ENCODE measurements around the gene MYT1. TPM values are rescaled to one million over a fixed set of nuclear protein-coding genes. Genes with fewer than 3 reads are reported as not detected.

MYT1 gene
- total and polyA plus RNA-seq, 9 donors = 0.04 to 0.30 (median 0.09) TPM

DNA sequence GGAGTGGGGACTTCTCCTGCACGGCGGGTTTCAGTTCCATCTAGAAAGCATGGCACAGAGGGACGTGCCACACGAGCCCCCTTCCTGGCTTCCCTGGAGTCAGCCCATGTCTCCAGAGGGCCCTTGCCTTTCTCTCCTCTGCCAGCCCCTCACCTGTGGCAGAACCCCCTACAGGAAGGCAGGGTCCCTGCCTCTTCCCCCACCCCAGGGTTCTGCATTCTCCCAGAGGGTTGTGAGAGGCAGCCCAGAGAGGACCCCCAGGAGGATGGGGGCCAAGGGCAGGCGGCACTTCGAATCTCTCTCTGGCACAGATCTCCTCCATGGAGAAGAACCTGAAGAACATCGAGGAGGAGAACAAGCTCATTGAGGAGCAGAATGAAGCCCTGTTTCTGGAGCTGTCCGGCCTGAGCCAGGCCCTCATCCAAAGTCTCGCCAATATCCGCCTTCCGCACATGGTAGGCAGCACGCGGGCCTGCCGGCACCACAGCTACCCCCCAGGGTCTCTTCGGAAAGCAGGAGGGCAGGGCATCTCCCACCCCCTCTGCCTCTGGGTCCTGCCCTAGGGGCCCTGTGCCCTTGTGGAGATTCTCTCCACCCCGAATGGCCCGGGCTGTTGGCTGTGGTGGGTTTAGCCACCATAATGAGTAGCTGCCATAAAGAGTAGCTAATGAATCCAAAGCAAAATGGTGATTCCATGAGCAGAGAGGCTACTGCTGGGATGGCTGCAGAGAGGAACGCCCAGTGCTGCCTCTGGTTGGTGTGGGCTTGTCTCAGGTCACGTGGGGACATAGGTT, 75.4 kb downstream of the MYT1 start:
- no peaks in the 10 kb centered on the region for H3K9me3 ChIP-seq (replicated peaks; ENCODE audit: control insufficient read depth, low read depth, low read length)
- DNase-seq = no peak
- H3K4me3 ChIP-seq (ENCODE audit: low read length) = no peak overlapping the region
- no peak overlapping the region for H3K27ac ChIP-seq (ENCODE audit: low read length)
- 82% methylated on average over 11 of the region's 19 CpGs for WGBS (ENCODE audit: insufficient coverage)
- no peaks in the 10 kb centered on the region for H3K36me3 ChIP-seq (ENCODE audit: control insufficient read depth, insufficient read depth, low read length)
- peaks cover 8% of the 10 kb centered on the region for H3K4me1 ChIP-seq (ENCODE audit: control insufficient read depth, insufficient read depth, low read length)
- no peaks in the 10 kb centered on the region for H3K27me3 ChIP-seq (ENCODE audit: control insufficient read depth, insufficient read depth, low read length)

DNA sequence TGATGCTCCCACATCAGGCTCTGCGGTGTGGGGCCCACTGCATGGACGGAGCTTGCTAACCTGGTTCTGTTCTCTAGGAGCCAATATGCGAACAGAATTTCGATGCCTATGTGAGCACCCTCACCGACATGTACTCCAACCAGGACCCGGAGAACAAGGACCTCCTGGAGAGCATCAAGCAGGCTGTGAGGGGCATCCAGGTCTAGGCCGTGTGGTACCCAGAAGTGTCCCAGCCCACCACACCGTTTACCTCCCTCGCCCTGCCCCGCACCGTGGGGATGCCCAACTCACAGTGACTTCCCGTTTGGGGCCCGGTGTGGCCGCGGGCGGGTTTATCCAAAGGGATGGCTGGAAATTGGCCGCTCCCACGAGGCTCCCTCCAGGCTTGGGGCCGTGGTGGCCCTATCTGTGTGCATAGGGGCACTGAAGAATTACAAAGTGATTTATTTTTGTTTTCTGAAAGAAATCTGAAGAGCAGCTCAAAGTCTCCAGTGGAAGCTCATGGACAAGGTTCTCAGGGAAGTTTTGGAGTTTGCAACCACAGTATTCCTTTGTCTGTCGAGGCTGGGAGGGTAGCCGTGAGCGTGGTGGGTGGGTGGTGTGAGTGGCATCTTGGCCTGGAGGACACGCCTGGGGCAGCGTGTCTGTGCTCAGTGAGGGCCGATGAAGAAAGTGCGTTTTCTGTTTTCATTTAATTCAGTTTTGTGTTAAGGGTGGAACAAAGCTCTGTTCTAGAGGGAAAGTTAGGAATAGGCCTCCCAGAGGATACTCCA, 76.2 kb downstream of the MYT1 start:
- Histone ChIP-seq H3K4me3 (ENCODE audit: low read length) (no peak overlapping the region), H3K36me3 (ENCODE audit: control insufficient read depth, insufficient read depth, low read length) (no peaks in the 10 kb centered on the region), H3K4me1 (ENCODE audit: control insufficient read depth, insufficient read depth, low read length) (peaks cover 8% of the 10 kb centered on the region), H3K27me3 (ENCODE audit: control insufficient read depth, insufficient read depth, low read length) (no peaks in the 10 kb centered on the region), H3K27ac (ENCODE audit: low read length) (no peak overlapping the region), H3K9me3 (replicated peaks; ENCODE audit: control insufficient read depth, low read depth, low read length) (no peaks in the 10 kb centered on the region)
- WGBS (ENCODE audit: insufficient coverage) = 90% methylated on average over 25 of the region's 26 CpGs
- DNase-seq = no peak

DNA sequence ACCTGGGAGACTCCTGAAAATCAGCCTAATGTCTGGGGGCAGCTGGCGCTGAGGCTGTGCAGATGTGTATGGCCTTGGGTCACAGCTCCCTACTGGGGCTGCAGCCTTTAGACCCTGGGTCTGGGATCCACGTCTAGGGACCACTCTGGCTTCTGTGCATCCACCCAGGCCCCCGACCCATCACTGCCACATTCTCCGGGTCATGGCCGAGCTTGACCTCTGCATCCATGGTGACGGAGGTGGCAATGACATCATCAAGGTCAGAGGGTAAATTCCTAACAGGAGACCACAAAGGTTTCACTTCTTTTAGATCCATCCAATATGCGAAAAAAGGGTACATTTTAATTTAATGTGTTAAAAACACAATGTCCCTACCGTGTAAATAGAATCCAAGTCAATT, 76.8 kb downstream of the MYT1 start:
- peaks cover 8% of the 10 kb centered on the region for H3K4me1 ChIP-seq (ENCODE audit: control insufficient read depth, insufficient read depth, low read length)
- H3K4me3 ChIP-seq (ENCODE audit: low read length) = no peak overlapping the region
- H3K36me3 ChIP-seq (ENCODE audit: control insufficient read depth, insufficient read depth, low read length) = no peaks in the 10 kb centered on the region

DNA sequence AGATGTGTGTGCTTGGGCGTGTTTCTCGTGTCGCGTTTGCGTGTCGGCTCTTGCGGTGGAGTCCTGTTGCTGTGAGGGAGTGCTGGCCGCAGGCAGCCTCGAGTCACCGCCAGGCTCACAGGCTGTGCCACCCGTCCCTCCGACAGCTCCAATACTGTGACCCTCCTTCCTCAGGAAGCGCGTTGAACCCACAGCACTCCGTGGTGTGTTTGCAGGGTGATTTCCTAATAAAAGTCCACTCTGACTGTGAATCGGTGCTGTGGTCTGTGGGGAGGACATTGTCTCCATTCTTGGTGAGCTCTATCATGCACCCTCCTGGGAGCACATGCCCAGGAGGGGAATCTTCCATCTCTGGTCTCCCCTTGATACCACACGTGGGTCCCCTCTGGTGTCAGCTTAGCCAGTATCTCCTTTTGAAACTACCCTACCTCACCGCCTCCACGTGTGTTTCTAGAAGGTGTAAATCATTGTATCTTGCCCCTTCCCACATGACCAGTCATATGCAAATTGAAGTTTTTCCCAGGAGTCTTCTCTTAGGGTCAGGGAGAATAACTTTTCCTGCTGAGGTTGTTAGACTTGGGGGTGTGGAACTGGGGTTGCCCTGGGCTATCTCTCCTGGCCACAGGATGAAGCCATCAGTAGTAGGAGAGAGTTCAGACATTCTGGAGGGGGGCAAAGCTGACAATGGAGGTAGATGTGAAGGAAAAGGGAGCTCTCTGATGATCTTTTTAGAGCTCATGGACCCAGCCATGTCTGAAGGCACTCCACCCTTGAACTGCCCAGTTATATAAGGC, 77.9 kb downstream of the MYT1 start:
- no peak overlapping the region for H3K4me3 ChIP-seq (ENCODE audit: low read length)
- DNase-seq = no peak
- no peaks in the 10 kb centered on the region for H3K36me3 ChIP-seq (ENCODE audit: control insufficient read depth, insufficient read depth, low read length)
- H3K9me3 ChIP-seq (replicated peaks; ENCODE audit: control insufficient read depth, low read depth, low read length) = no peaks in the 10 kb centered on the region
- H3K4me1 ChIP-seq (ENCODE audit: control insufficient read depth, insufficient read depth, low read length) = peaks cover 8% of the 10 kb centered on the region
- H3K27me3 ChIP-seq (ENCODE audit: control insufficient read depth, insufficient read depth, low read length) = peaks cover 3% of the 10 kb centered on the region
- no peak overlapping the region for H3K27ac ChIP-seq (ENCODE audit: low read length)
- WGBS (ENCODE audit: insufficient coverage) = 100% methylated on average over 1 of the region's 19 CpGs

More for the DNA sequence above, 76.8 kb downstream of the MYT1 start:
- Histone ChIP-seq H3K9me3 (replicated peaks; ENCODE audit: control insufficient read depth, low read depth, low read length) (no peaks in the 10 kb centered on the region), H3K27ac (ENCODE audit: low read length) (no peak overlapping the region), H3K27me3 (ENCODE audit: control insufficient read depth, insufficient read depth, low read length) (no peaks in the 10 kb centered on the region)
- 61% methylated on average over 5 of the region's 8 CpGs for WGBS (ENCODE audit: insufficient coverage)
- no peak for DNase-seq

DNA sequence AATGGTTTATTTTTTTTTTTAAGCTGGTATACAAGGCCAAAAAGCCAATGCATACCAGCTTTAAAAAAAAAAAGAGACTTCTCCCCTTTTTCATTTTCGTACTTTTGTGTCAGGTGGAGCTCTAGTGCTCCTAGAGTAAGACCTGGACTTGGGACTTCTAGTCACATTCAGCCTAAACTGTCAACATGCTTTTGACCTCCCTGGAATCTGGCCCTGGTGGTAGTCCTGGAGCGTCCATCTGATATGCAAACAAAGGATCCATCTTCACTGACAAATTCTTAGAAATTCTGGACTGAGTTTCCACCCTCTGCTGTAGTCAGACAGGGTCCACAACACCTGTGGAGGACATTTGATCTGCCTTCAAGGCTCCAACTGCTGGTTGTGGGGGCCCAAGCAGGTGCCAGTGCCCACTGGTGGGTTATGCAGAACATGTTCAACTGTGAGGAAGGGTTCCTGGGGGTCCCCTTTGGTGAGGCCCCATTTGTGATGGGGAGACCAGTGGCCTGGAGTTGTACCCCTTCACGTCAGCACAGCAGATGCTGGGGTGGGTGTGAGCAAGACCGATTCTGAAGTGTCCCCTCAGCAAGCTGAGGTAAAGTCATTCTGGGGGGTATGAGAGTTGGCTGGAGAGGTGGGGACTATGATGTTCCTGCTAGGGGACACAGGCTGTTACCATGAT, 78.7 kb downstream of the MYT1 start:
- H3K4me3 ChIP-seq (ENCODE audit: low read length) = no peak overlapping the region
- peaks cover 3% of the 10 kb centered on the region for H3K27me3 ChIP-seq (ENCODE audit: control insufficient read depth, insufficient read depth, low read length)
- DNase-seq = no peak
- 67% methylated on average over 3 of the region's 4 CpGs for WGBS (ENCODE audit: insufficient coverage)
- H3K9me3 ChIP-seq (replicated peaks; ENCODE audit: control insufficient read depth, low read depth, low read length) = no peaks in the 10 kb centered on the region
- H3K27ac ChIP-seq (ENCODE audit: low read length) = no peak overlapping the region
- no peaks in the 10 kb centered on the region for H3K36me3 ChIP-seq (ENCODE audit: control insufficient read depth, insufficient read depth, low read length)
- peaks cover 8% of the 10 kb centered on the region for H3K4me1 ChIP-seq (ENCODE audit: control insufficient read depth, insufficient read depth, low read length)

DNA sequence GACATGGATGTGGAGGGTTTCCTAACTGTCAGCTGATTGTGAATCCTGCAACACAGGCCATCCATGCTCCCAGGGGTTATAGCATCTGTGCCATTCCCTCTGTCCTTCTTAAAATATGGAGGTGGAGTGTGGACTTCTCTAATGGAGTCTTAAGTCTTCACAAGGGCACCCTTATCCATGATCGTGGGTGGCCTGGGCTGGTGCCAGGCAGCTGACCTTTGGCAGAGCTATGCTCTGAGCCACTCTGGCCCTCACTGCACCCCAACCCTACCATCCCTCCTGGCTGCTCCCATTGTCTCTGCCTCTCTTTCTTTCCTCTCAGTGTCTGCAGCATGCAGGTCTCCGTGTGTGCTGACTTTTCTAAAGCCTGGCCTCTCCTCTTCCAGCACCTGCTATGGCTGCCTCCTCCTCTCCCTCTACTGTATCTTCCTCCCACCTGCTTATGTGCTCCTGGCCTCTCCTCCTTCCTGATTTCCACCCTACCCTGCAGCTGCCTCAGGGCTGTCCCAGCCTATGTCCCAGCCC, 80.1 kb downstream of the MYT1 start:
- peaks cover 3% of the 10 kb centered on the region for H3K27me3 ChIP-seq (ENCODE audit: control insufficient read depth, insufficient read depth, low read length)
- DNase-seq = no peak
- 62% methylated on average over 2 of the region's 2 CpGs for WGBS (ENCODE audit: insufficient coverage)
- no peak overlapping the region for H3K4me3 ChIP-seq (ENCODE audit: low read length)
- no peaks in the 10 kb centered on the region for H3K4me1 ChIP-seq (ENCODE audit: control insufficient read depth, insufficient read depth, low read length)
- no peak overlapping the region for H3K27ac ChIP-seq (ENCODE audit: low read length)
- H3K9me3 ChIP-seq (replicated peaks; ENCODE audit: control insufficient read depth, low read depth, low read length) = no peaks in the 10 kb centered on the region
- no peaks in the 10 kb centered on the region for H3K36me3 ChIP-seq (ENCODE audit: control insufficient read depth, insufficient read depth, low read length)

DNA sequence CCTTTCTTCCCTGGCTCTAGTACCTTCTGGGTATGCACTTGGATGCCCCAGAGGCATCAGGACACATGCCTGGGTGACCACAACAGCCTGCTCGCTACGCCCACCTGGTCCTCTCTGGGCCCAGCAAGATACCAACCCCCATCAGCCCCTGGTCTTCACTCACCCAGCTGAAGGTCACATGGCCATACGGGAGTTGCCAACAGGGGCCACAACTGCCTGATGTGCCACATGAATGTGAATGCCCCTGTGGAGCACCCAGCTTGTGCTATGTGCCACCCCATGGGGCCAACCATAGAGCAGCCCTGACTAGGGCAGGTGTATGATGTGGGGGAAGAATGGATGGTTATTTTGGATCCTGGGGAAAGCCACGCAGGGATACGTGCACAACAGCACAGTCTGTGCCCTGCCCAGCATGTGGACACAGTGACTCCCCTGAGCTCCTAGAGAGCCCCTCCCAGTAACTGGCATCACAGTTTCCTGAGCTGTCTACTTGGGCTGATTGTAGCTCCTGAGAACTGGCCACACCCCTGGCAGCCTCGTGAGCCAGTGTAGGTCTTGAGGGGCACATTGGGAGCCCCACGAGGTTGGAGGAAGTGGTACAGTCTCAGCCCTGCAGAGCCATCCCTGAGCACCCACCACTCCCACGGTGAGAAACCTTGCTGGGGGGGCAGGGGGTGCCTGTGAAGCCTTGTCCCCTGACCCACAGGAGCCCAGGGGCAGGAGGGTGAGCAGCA, 80.8 kb downstream of the MYT1 start:
- Histone ChIP-seq H3K4me1 (ENCODE audit: control insufficient read depth, insufficient read depth, low read length) (no peaks in the 10 kb centered on the region), H3K27ac (ENCODE audit: low read length) (no peak overlapping the region), H3K4me3 (ENCODE audit: low read length) (no peak overlapping the region), H3K36me3 (ENCODE audit: control insufficient read depth, insufficient read depth, low read length) (no peaks in the 10 kb centered on the region), H3K27me3 (ENCODE audit: control insufficient read depth, insufficient read depth, low read length) (peaks cover 6% of the 10 kb centered on the region), H3K9me3 (replicated peaks; ENCODE audit: control insufficient read depth, low read depth, low read length) (no peaks in the 10 kb centered on the region)
- no peak for DNase-seq
- WGBS (ENCODE audit: insufficient coverage) = 56% methylated on average over 5 of the region's 8 CpGs

DNA sequence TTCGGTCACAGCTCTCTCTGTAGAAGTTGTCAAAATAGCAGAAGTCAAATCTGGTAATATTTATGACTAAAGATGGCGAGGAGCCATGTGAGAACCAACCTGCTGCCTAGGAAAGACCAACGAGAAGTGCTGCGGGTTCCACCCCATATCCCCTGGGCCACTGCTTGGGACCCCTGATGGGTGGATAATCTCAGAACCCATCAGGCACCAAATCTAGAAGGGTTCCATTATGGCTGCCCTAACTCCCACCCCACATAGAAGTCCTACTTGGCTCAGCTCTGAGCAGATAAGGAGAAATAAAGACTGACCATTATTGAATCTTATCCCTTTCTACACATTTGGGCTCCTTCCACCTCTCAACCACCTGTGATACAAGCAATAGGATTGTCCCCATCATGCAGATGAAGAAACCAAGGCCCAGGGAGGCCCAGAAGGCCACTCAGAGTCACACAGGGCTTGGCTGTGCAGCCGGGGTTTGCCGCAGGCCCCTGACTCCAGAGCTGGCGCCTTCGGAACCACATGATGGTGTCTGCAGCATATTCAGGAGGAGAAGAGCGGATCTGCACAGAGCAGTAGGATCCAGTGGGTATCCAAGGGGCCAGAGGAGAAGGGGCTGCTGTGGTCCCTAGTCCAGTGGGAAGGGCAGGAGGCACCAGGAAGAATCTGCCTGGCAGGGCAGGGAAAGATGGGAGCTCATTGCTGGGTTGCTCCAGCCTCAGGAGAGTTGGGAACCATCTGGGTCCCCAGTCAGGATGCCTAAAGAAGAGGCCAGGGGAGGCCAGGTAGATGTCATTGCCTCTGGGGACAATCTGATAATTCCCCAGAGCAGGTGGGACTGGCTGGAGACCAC, 81.7 kb downstream of the MYT1 start:
- Histone ChIP-seq H3K9me3 (replicated peaks; ENCODE audit: control insufficient read depth, low read depth, low read length) (no peaks in the 10 kb centered on the region), H3K4me3 (ENCODE audit: low read length) (no peak overlapping the region)
- 89% methylated on average over 7 of the region's 9 CpGs for WGBS (ENCODE audit: insufficient coverage)

More for the DNA sequence above, 81.7 kb downstream of the MYT1 start:
- no peaks in the 10 kb centered on the region for H3K4me1 ChIP-seq (ENCODE audit: control insufficient read depth, insufficient read depth, low read length)
- no peak overlapping the region for H3K27ac ChIP-seq (ENCODE audit: low read length)
- no peak for DNase-seq
- no peaks in the 10 kb centered on the region for H3K36me3 ChIP-seq (ENCODE audit: control insufficient read depth, insufficient read depth, low read length)
- H3K27me3 ChIP-seq (ENCODE audit: control insufficient read depth, insufficient read depth, low read length) = peaks cover 6% of the 10 kb centered on the region

Measured in muscle of leg (tissue), 11 donors.